Natural killer cell (primary cell): ENCODE measurements around the gene FCHO1. TPM values are rescaled to one million over a fixed set of nuclear protein-coding genes. Genes with fewer than 3 reads are reported as not detected.
"Not testable (repeated sequence)": the region's sequence is repeated elsewhere in the genome, so short reads cannot be mapped to it uniquely, and the experiment has no call there.

Experiments
- ATAC-seq, 3 donors: fragments of 150-1000 bp in 2 of 3; fragments of 200-7000 bp in 1 of 3; cut with Tn5 transposase; 1 replicate in 1 of 3; 2 replicates in 2 of 3; pipeline ENCODE4 v1.10.0; 2021; ENCODE audit warnings: mild to moderate bottlenecking in 2 of 3, moderate library complexity in 2 of 3
- DNase-seq, 2 donors: peaks; one replicate each; pipeline versions ENCODE4 v3.0.0 to v3.0.0-alpha.2; 2013 to 2021; ENCODE audit warnings: mixed read lengths in 1 of 2
- H3K27ac ChIP-seq: one replicate; pipeline ENCODE4 v1.5.1; 2013; ENCODE audit warnings: mild to moderate bottlenecking, low read length
- H3K27me3 ChIP-seq: one replicate; pipeline ENCODE4 v1.6.1; 2013; ENCODE audit warnings: low read length; ENCODE audit not compliant: control insufficient read depth, insufficient read depth
- H3K36me3 ChIP-seq: one replicate; pipeline ENCODE4 v1.6.1; 2013; ENCODE audit warnings: low read length; ENCODE audit not compliant: control insufficient read depth, insufficient read depth
- H3K4me1 ChIP-seq: one replicate; pipeline ENCODE4 v1.6.1; 2013; ENCODE audit warnings: low read length; ENCODE audit not compliant: control insufficient read depth, insufficient read depth
- H3K4me3 ChIP-seq: one replicate; pipeline ENCODE4 v1.5.1; 2013; ENCODE audit warnings: low read length
- H3K9me3 ChIP-seq: one replicate; pipeline ENCODE4 v1.6.1; 2013; ENCODE audit warnings: low read length; ENCODE audit not compliant: control insufficient read depth, insufficient read depth
- H3K27ac Mint-ChIP-seq, 2 donors: one replicate each; pipeline ENCODE4 v1.8.0; 2022; ENCODE audit warnings: mild to moderate bottlenecking in 2 of 2, mixed read lengths in 2 of 2, moderate library complexity in 1 of 2
- H3K27me3 Mint-ChIP-seq, 2 donors: one replicate each; pipeline ENCODE4 v1.8.0; 2022; ENCODE audit warnings: low read depth in 2 of 2, mixed read lengths in 2 of 2
- H3K36me3 Mint-ChIP-seq: one replicate; pipeline ENCODE4 v1.8.0; 2022; ENCODE audit warnings: mixed read lengths
- H3K4me1 Mint-ChIP-seq, 2 donors: one replicate each; pipeline ENCODE4 v1.8.0; 2022; ENCODE audit warnings: mixed read lengths in 2 of 2
- H3K4me3 Mint-ChIP-seq: one replicate; pipeline ENCODE4 v1.8.0; 2022; ENCODE audit warnings: mild to moderate bottlenecking, moderate library complexity, mixed read lengths
- H3K9me3 Mint-ChIP-seq, 2 donors: one replicate each; pipeline ENCODE4 v1.8.0; 2022; ENCODE audit warnings: mixed read lengths in 2 of 2
- WGBS: methylation state at CpG from one replicate; pipeline ENCODE4 v1.1.7; 2013; ENCODE audit warnings: missing lambda C conversion rate; ENCODE audit not compliant: insufficient coverage; 5-methylcytosine and 5-hydroxymethylcytosine counted together
- intact Hi-C: fragments of 100-400 bp; cut with micrococcal nuclease; formaldehyde crosslinking; loops from one replicate; pipeline ENCODE4 v1.14.2; 2022
- total RNA-seq, 4 donors: library from RNA; stranded (reverse); fragments of 120-200 nt in 1 of 4; gene quantifications; one replicate each; pipeline versions ENCODE4 v1.2.3 to v1.2.4, GENCODE V29; 2013 to 2022
- TF ChIP-seq, protein P1 (sequence below): fragments of 200-600 bp; IDR thresholded peaks from one replicate; pipeline ENCODE4 v1.8.0; 2022; ENCODE audit warnings: antibody characterized with exemption

Gene FCHO1
- total RNA-seq, 3 donors from 2014 or later (not counting 1 experiment from before 2014, with no cell fraction given): 56.1 to 67.7 (median 66.5) TPM

DNA sequence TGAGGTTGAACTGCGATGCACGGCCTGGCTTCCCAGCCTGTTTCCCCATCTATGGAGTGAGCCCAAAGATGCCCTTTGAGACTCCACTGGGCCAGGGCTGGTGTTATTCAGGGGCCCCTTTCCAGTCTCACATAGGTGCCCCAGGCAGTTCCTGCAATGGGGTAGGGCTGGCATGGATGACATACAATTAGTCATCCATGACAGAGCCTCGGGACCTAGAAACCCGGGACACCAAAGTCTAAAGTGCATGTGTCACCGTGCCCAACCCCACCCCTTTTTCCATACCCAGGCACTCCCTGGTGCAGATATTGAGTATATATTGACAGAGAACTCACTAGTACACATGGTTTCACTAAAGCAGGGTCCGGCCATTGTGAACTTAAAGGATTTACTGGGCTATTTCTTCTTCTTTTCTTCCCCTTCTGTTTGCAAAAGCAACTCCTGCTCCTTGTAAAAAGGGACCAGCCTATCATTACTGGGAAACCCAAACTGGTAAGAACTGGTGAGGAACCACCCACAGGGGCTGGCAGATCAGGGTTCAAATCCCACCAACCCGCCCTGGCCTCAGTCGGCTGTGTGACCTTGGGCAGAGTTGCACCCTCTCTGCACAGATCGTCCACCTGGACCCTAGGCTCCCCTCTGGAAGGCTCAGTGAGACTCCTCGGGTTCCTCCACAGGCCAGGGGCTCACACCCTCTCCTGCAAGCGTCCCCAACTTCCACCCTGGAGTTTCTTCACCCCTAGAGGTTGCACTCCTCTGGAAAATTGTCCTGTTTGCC, 46.3 kb downstream of the FCHO1 start:
- Mint-ChIP-seq H3K27ac (no peak overlapping the region), H3K4me1 (peaks cover 4 to 10% of the 10 kb centered on the region in 2 donors), H3K36me3 (no peaks in the 10 kb centered on the region), H3K4me3 (no peak overlapping the region), H3K27me3 (peaks cover 13 to 26% of the 10 kb centered on the region in 2 donors), H3K9me3 (no peaks in the 10 kb centered on the region)
- peaks cover 26% of the 10 kb centered on the region for H3K4me1 ChIP-seq
- H3K27me3 ChIP-seq: peaks cover 22% of the 10 kb centered on the region
- H3K27ac ChIP-seq: no peak overlapping the region
- ATAC-seq: peak in 1 of 3 donors; percentile 24
- no peaks in the 10 kb centered on the region for H3K36me3 ChIP-seq
- WGBS: 82% methylated on average over 10 of the region's 11 CpGs
- DNase-seq: no peak
- TF ChIP-seq, protein P1, sequence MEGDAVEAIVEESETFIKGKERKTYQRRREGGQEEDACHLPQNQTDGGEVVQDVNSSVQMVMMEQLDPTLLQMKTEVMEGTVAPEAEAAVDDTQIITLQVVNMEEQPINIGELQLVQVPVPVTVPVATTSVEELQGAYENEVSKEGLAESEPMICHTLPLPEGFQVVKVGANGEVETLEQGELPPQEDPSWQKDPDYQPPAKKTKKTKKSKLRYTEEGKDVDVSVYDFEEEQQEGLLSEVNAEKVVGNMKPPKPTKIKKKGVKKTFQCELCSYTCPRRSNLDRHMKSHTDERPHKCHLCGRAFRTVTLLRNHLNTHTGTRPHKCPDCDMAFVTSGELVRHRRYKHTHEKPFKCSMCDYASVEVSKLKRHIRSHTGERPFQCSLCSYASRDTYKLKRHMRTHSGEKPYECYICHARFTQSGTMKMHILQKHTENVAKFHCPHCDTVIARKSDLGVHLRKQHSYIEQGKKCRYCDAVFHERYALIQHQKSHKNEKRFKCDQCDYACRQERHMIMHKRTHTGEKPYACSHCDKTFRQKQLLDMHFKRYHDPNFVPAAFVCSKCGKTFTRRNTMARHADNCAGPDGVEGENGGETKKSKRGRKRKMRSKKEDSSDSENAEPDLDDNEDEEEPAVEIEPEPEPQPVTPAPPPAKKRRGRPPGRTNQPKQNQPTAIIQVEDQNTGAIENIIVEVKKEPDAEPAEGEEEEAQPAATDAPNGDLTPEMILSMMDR: no peak
- intact Hi-C loops: no loop called here
- H3K9me3 ChIP-seq: no peaks in the 10 kb centered on the region
- no peak overlapping the region for H3K4me3 ChIP-seq

DNA sequence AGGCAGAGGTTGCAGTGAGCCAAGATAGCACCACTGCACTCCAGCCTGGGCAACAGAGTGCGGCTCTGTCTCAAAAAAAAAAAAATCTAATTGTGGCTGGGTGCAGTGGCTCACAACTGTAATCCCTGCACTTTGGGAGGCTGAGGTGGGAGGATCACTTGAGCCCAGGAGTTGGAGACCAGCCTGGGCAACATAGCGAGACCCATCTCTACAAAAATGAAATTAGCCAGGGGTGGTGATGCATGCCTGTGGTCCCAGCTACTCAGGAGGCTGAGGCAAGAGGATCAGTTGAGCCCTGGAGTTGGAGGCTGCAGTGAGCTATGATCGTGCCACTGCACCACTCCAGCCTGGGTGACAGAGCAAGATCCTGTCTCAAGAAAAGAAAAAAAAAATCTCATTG, 47.3 kb downstream of the FCHO1 start:
- H3K36me3 ChIP-seq, ATAC-seq, H3K27ac ChIP-seq, H3K27ac Mint-ChIP-seq, H3K4me3 ChIP-seq, H3K4me3 Mint-ChIP-seq, H3K9me3 Mint-ChIP-seq, DNase-seq, H3K36me3 Mint-ChIP-seq, H3K9me3 ChIP-seq, intact Hi-C loops: not testable (repeated sequence)
- WGBS: 91% methylated on average over 3 of the region's 3 CpGs
- Histone ChIP-seq H3K27me3 (peaks cover 21% of the 10 kb centered on the region), H3K4me1 (peaks cover 36% of the 10 kb centered on the region)
- peaks cover 11 to 24% of the 10 kb centered on the region in 2 donors for H3K27me3 Mint-ChIP-seq
- H3K4me1 Mint-ChIP-seq: peaks cover 12 to 17% of the 10 kb centered on the region in 2 donors

DNA sequence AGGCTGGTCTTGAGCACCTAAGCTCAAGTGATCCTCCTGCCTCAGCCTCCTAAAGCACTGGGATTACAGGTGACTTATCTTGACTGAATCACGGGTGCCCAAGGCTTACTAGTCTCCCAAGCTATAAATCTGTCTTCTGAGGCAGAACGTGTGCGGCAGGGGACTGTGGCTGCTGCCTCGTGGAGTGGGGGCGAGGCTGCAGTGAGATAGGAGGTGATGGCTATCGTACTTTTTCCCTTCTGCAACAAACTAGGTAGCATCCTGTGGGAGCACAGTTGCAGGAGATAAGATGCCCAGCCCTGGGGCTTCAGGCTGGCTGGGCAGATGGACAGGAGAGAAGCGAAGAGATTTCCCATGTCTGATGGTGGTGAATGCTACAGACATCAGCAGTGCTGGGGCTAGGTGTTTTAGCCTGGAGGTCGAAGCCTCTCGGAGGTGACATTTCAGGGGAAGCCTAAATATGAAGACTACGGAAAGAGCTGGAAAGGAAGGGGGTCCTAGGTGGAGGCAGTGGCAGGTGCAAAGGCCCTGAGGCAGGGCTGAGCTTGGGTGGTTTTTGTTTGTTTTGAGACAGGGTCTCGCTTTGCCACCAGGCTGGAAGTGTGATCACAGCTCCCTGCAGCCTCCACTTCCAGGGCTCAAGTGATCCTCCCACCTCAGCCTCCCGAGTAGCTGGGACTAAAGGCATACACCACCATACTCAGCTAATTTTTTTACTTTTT, 51.0 kb downstream of the FCHO1 start:
- ATAC-seq: no peak
- Mint-ChIP-seq H3K36me3 (no peaks in the 10 kb centered on the region), H3K4me1 (peaks cover 12% of the 10 kb centered on the region in 2 donors), H3K27ac (no peak overlapping the region), H3K4me3 (no peak overlapping the region), H3K27me3 (peaks cover 0 to 3% of the 10 kb centered on the region in 2 donors), H3K9me3 (no peaks in the 10 kb centered on the region)
- 71% methylated on average over 12 of the region's 12 CpGs for WGBS
- TF ChIP-seq, protein P1: no peak
- H3K4me1 ChIP-seq: peaks cover 20% of the 10 kb centered on the region
- H3K4me3 ChIP-seq: no peak overlapping the region
- no peaks in the 10 kb centered on the region for H3K9me3 ChIP-seq
- intact Hi-C loops: no loop called here
- DNase-seq: no peak
- no peak overlapping the region for H3K27ac ChIP-seq
- no peaks in the 10 kb centered on the region for H3K27me3 ChIP-seq
- H3K36me3 ChIP-seq: no peaks in the 10 kb centered on the region

DNA sequence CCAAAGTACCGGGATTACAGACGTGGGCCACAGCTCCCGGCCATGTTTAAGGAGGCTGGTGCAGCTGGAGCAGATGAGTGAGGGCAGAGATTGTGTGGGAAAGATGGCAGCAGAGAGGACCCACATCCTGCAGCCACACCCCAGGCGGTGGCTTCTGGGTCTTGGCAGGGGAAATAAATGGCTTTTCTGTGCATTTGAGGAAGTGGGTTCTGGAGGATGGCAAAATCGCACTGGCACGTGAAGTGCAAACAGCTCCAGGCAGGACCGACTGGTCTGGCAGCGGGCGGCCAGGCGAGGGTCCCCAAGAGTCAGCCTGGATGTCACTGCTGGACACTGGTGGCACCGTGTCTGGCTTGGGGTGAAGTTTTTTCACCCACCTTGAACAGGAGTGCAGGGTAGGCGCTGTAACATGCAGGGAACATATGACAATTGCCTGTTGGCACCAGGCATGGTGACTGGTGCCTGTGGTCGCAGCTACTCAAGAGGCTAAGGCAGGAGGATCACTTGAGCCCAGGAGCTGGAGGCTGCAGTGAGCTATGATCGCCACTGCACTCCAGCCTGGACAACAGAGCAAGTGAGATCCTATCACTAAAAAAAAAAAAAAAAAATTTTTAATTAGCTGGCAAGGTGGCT, 52.1 kb downstream of the FCHO1 start:
- 13% methylated on average over 14 of the region's 14 CpGs for WGBS
- intact Hi-C loops: no loop called here

More for the DNA sequence above, 52.1 kb downstream of the FCHO1 start:
- Histone ChIP-seq H3K9me3 (no peaks in the 10 kb centered on the region), H3K36me3 (no peaks in the 10 kb centered on the region), H3K4me3 (no peak overlapping the region), H3K4me1 (peaks cover 26% of the 10 kb centered on the region), H3K27me3 (no peaks in the 10 kb centered on the region), H3K27ac (no peak overlapping the region)
- peak overlapping the region; percentile 45 for H3K4me3 Mint-ChIP-seq
- ATAC-seq (peak in 2 of 3 donors; percentile 24 to 43), DNase-seq (peak in 1 of 2 donors; percentile 66)
- peaks cover 0 to 3% of the 10 kb centered on the region in 2 donors for H3K27me3 Mint-ChIP-seq
- H3K4me1 Mint-ChIP-seq: peaks cover 12 to 17% of the 10 kb centered on the region in 2 donors
- no peaks in the 10 kb centered on the region for H3K9me3 Mint-ChIP-seq
- no peaks in the 10 kb centered on the region for H3K36me3 Mint-ChIP-seq
- TF ChIP-seq, protein P1: no peak
- peak overlapping the region in 1 of 2 donors; percentile 66 for H3K27ac Mint-ChIP-seq
